CD4-positive, alpha-beta T cell treated with Interleukin-17A for 1 hour (primary cell): ENCODE data around the gene KCNN3.
A peak's percentile ranks its signal among the peaks of the same experiment; 100 is the strongest.

ENCODE experiments used
- DNase-seq: peaks from one replicate; pipeline ENCODE4 v3.0.0-alpha.2; 2020

Gene KCNN3

GRCh38 chr1:154767315-154768240, 102.5 kb downstream of the KCNN3 start:
- DNase-seq, result no peak

GRCh38 chr1:154765970-154766369, 104.1 kb downstream of the KCNN3 start:
- DNase-seq, result peak; percentile 33

GRCh38 chr1:154764773-154765172, 105.3 kb downstream of the KCNN3 start:
- no peak for DNase-seq

GRCh38 chr1:154764181-154764580, 105.9 kb downstream of the KCNN3 start:
- no peak for DNase-seq

GRCh38 chr1:154760469-154760933, 109.6 kb downstream of the KCNN3 start:
- DNase-seq, result peak; percentile 80

- DNase-seq, result no peak
Measured at GRCh38 chr1:154759793-154760192, 110.3 kb downstream of the KCNN3 start.

GRCh38 chr1:154759196-154759595, 110.9 kb downstream of the KCNN3 start:
- DNase-seq, result peak; percentile 15

GRCh38 chr1:154758346-154758745, 111.7 kb downstream of the KCNN3 start:
- DNase-seq, result no peak

GRCh38 chr1:154756793-154757548, 113.1 kb downstream of the KCNN3 start:
- no peak for DNase-seq

- no peak for DNase-seq
Measured at GRCh38 chr1:154755858-154756730, 114.0 kb downstream of the KCNN3 start.

- no peak for DNase-seq
Measured at GRCh38 chr1:154753426-154753825, 116.7 kb downstream of the KCNN3 start.

- DNase-seq, result no peak
Measured at GRCh38 chr1:154752273-154753030, 117.6 kb downstream of the KCNN3 start.

- DNase-seq, result no peak
Measured at GRCh38 chr1:154751690-154752089, 118.4 kb downstream of the KCNN3 start.

- DNase-seq, result no peak
Measured at GRCh38 chr1:154750681-154751665, 119.1 kb downstream of the KCNN3 start.

- no peak for DNase-seq
Measured at GRCh38 chr1:154749078-154749760, 120.9 kb downstream of the KCNN3 start.

GRCh38 chr1:154748405-154748775, 121.7 kb downstream of the KCNN3 start:
- no peak for DNase-seq

GRCh38 chr1:154747740-154748404, 122.2 kb downstream of the KCNN3 start:
- peak; percentile 53 for DNase-seq

GRCh38 chr1:154747380-154747739, 122.7 kb downstream of the KCNN3 start:
- DNase-seq, result no peak

- DNase-seq, result no peak
Measured at GRCh38 chr1:154746622-154747299, 123.3 kb downstream of the KCNN3 start.
